Mesodermal cell (in vitro differentiated cells): Measurements from ENCODE around the gene RAB39A.
A peak's percentile ranks its signal among the peaks of the same experiment; 100 is the strongest.

Experiments used
- H3K27ac ChIP-seq: 2 replicates; pipeline ENCODE4 v1.7.0; 2013; ENCODE audit warnings: mild to moderate bottlenecking, low read depth, low read length, moderate library complexity; ENCODE audit not compliant: severe bottlenecking
- H3K36me3 ChIP-seq: 2 replicates; pipeline ENCODE4 v1.7.1; 2013; ENCODE audit warnings: mild to moderate bottlenecking, low read length, moderate library complexity; ENCODE audit not compliant: control insufficient read depth, insufficient read depth
- H3K4me1 ChIP-seq: one replicate; pipeline ENCODE4 v1.7.1; 2013; ENCODE audit warnings: mild to moderate bottlenecking, low read length; ENCODE audit not compliant: insufficient read depth, control insufficient read depth, poor library complexity, severe bottlenecking
- H3K4me3 ChIP-seq: 2 replicates; pipeline ENCODE4 v1.7.0; 2013; ENCODE audit warnings: low read length, control low read depth, mild to moderate bottlenecking; ENCODE audit not compliant: insufficient read depth, poor library complexity, severe bottlenecking; ENCODE audit errors: extremely low read depth
- H3K9me3 ChIP-seq: 2 replicates; pipeline ENCODE4 v1.7.1; 2013; ENCODE audit warnings: mild to moderate bottlenecking, low read length, moderate library complexity; ENCODE audit not compliant: control insufficient read depth
- WGBS, 2 experiments: methylation state at CpG; one replicate each; pipeline ENCODE4 v1.1.5; 2013; ENCODE audit warnings: missing lambda C conversion rate in 2 of 2; ENCODE audit not compliant: insufficient coverage in 2 of 2; 5-methylcytosine and 5-hydroxymethylcytosine counted together

Gene RAB39A

DNA sequence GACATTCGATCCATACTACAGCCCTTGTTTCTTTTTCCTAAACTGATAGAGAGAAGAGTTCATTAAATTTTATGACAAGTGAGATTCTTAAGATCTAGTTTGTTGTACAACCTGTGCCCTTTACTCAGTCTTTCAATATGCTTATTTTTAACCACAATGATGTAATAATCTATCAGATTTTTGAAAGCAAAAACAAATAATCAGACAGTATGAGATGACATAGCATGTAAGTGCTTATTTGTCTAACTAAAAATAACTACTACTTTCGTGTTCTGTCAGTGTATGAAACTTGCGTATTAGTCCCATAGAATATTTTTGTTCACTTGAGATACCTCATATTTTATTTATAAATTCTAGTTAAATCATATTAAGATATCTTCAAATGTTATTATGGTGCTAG, 33.2 kb downstream of the RAB39A start:
- H3K4me3 ChIP-seq = no peak overlapping the region
- H3K9me3 ChIP-seq = no peaks in the 10 kb centered on the region
- H3K36me3 ChIP-seq = no peaks in the 10 kb centered on the region
- WGBS, 2 experiments = no CpG with 5 or more reads among the region's 3 CpGs
- peaks cover 5% of the 10 kb centered on the region for H3K4me1 ChIP-seq
- H3K27ac ChIP-seq = no peak overlapping the region

- Histone ChIP-seq H3K9me3 (no peaks in the 10 kb centered on the region), H3K27ac (peak overlapping the region; percentile 29), H3K36me3 (no peaks in the 10 kb centered on the region), H3K4me3 (no peak overlapping the region), H3K4me1 (peaks cover 5% of the 10 kb centered on the region)
- 78 to 100% methylated on average over 1 of the region's 1 CpG for WGBS, 2 experiments
Observed at GRCh38 chr11:107962181-107962580, 33.9 kb downstream of the RAB39A start.

DNA sequence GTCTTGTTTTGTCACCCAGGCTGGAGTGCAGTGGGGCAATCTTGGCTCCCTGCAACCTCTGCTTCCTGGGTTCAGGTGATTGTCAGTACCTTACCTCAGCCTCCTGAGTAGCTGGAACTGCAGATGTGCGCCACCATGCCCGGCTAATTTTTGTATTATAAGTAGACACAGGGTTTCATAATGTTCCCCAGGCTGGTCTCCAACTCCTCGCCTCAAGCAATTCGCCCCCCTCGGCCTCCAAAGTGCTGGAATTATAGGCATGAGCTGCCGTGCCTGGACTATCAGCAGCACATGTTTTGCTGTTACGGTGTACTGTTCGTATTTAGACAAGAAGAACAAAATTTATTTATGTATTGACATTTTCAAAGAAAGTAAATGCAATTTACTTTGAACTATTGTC, 34.8 kb downstream of the RAB39A start:
- Histone ChIP-seq H3K4me1 (peaks cover 5% of the 10 kb centered on the region), H3K9me3 (no peaks in the 10 kb centered on the region), H3K4me3 (no peak overlapping the region), H3K36me3 (no peaks in the 10 kb centered on the region), H3K27ac (no peak overlapping the region)
- WGBS, 2 experiments = 89 to 100% methylated on average over 4 of the region's 8 CpGs

DNA sequence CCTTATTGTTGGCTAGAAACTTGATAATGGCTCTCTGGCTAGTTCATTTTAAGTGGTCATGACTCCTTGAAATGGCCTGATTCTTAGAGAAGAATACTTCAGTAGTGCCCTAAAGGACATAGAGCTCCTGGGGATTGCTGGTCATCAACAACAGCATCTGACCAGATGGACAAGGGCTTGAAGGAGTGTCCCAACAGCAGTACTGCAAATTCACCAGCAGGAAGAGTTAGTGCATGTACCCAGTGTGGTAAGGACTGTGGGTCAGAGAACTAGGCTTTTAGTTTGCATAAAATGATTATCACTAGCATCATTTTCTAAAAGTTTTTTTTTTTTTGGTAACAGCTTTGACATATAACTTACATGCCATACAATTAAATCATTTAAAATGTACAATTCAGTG, 41.0 kb downstream of the RAB39A start:
- Histone ChIP-seq H3K4me1 (no peaks in the 10 kb centered on the region), H3K4me3 (no peak overlapping the region), H3K36me3 (no peaks in the 10 kb centered on the region), H3K27ac (no peak overlapping the region), H3K9me3 (no peaks in the 10 kb centered on the region)

DNA sequence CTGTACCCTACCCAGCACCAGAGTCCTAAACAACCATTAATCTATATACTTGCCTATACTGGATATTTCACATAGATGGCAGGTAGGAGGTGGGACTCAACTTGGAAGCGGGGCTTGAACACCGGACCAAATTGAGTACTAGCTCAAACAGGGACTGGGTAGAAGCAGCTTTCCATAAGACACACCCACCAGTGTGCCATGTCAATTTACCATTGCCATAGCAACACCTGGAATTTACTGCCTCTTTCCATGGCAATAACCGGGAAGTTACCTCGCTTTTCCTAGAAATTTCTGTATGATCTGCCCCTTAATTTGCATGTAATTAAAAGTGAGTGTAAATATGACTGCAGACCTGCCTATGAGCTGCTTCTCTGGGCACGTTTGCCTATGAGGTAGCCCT, 41.8 kb downstream of the RAB39A start:
- H3K4me3 ChIP-seq = no peak overlapping the region
- H3K36me3 ChIP-seq = no peaks in the 10 kb centered on the region
- no peak overlapping the region for H3K27ac ChIP-seq
- H3K4me1 ChIP-seq = no peaks in the 10 kb centered on the region
- 70 to 90% methylated on average over 2 to 3 of the region's 5 CpGs for WGBS, 2 experiments
- no peaks in the 10 kb centered on the region for H3K9me3 ChIP-seq

DNA sequence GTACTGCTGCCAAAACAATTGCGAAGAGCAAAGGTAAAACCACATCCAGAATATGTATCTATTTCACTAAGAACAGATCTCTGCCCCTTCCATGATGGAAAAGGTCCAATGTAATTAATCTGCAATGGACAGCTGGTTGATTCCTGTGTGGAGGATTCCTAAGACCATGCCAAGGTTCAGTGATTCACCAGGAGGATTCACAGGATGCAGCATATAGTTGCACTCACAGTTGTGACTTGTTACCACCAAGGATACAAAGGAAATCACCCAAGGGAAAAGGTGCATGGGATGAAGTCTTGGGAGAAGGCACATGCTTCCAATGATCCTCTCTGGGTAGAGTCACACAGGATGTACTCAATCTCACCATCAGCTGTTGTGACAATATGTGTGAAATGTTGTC, 45.4 kb downstream of the RAB39A start:
- Histone ChIP-seq H3K27ac (no peak overlapping the region), H3K36me3 (no peaks in the 10 kb centered on the region), H3K4me3 (no peak overlapping the region), H3K4me1 (no peaks in the 10 kb centered on the region), H3K9me3 (no peaks in the 10 kb centered on the region)
- 100% methylated on average over 1 of the region's 1 CpG; no CpG with 5 or more reads in 1 of the 2 experiments for WGBS, 2 experiments

GRCh38 chr11:107988397-107989158, 60.3 kb downstream of the RAB39A start:
- Histone ChIP-seq H3K9me3 (no peaks in the 10 kb centered on the region), H3K36me3 (no peaks in the 10 kb centered on the region), H3K4me3 (no peak overlapping the region), H3K4me1 (no peaks in the 10 kb centered on the region), H3K27ac (no peak overlapping the region)
- 100% methylated on average over 2 of the region's 5 CpGs for WGBS, 2 experiments

- WGBS, 2 experiments = 83 to 87% methylated on average over 3 to 4 of the region's 5 CpGs
Observed at GRCh38 chr11:107991868-107992414, 63.7 kb downstream of the RAB39A start.

GRCh38 chr11:107996006-107996776, 67.9 kb downstream of the RAB39A start:
- H3K4me1 ChIP-seq = no peaks in the 10 kb centered on the region
- H3K9me3 ChIP-seq = no peaks in the 10 kb centered on the region
- H3K36me3 ChIP-seq = no peaks in the 10 kb centered on the region
- H3K4me3 ChIP-seq = no peak overlapping the region
- H3K27ac ChIP-seq = no peak overlapping the region
- whole genome bisulfite sequencing, 2 experiments = 80 to 86% methylated on average over 2 of the region's 5 CpGs

More at GRCh38 chr11:107991868-107992414, 63.7 kb downstream of the RAB39A start:
- Histone ChIP-seq H3K9me3 (no peaks in the 10 kb centered on the region), H3K27ac (no peak overlapping the region), H3K4me3 (no peak overlapping the region), H3K36me3 (no peaks in the 10 kb centered on the region), H3K4me1 (no peaks in the 10 kb centered on the region)

DNA sequence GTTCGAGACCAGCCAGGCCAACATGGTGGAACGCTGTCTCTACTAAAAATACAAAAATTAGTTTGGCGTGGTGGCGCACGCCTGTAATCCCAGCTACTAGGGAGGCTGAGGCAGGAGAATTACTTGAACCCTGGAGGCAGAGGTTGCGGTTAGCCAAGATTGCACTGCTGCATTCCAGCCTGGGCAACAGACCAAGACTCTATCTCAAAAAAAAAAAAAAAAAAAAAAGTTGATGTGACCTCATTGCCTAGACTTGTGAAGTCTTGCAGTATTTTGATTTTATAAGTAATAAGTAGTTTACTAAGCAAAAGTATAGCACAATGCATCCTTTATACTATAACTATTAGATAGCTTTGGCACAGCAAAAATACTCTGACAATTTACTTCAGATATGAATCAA, 70.5 kb downstream of the RAB39A start:
- no peaks in the 10 kb centered on the region for H3K4me1 ChIP-seq
- WGBS, 2 experiments = 100% methylated on average over 1 to 6 of the region's 6 CpGs
- H3K9me3 ChIP-seq = no peaks in the 10 kb centered on the region
- no peak overlapping the region for H3K4me3 ChIP-seq
- no peaks in the 10 kb centered on the region for H3K36me3 ChIP-seq
- H3K27ac ChIP-seq = no peak overlapping the region
